BE2C (cell line): ENCODE results near the gene YTHDF1.

Experiments used
- DNase-seq: peaks from one replicate; pipeline ENCODE4 v3.0.0-alpha.2; 2020
- H3K27me3 ChIP-seq: fragments of 250-450 bp; sonication (Bioruptor Pico); 2 replicates; pipeline ENCODE4 v1.5.1; 2020; ENCODE audit warnings: mild to moderate bottlenecking
- H3K36me3 ChIP-seq: fragments of 250-450 bp; sonication (Bioruptor Pico); 2 replicates; pipeline ENCODE4 v1.5.1; 2020; ENCODE audit warnings: mild to moderate bottlenecking
- H3K4me1 ChIP-seq: fragments of 250-450 bp; sonication (Bioruptor Pico); 2 replicates; pipeline ENCODE4 v1.5.1; 2020
- H3K4me3 ChIP-seq: 2 replicates; pipeline ENCODE4 v1.5.1; 2011; ENCODE audit warnings: low read depth, low read length
- H3K9me3 ChIP-seq: fragments of 250-450 bp; sonication (Bioruptor Pico); 2 replicates; pipeline ENCODE4 v1.5.1; 2020
- TF ChIP-seq, protein P1 (sequence below): IDR thresholded peaks from 2 replicates; pipeline ENCODE4 v1.5.1; 2012; ENCODE audit warnings: mild to moderate bottlenecking, low read depth, low read length

YTHDF1 gene

DNA sequence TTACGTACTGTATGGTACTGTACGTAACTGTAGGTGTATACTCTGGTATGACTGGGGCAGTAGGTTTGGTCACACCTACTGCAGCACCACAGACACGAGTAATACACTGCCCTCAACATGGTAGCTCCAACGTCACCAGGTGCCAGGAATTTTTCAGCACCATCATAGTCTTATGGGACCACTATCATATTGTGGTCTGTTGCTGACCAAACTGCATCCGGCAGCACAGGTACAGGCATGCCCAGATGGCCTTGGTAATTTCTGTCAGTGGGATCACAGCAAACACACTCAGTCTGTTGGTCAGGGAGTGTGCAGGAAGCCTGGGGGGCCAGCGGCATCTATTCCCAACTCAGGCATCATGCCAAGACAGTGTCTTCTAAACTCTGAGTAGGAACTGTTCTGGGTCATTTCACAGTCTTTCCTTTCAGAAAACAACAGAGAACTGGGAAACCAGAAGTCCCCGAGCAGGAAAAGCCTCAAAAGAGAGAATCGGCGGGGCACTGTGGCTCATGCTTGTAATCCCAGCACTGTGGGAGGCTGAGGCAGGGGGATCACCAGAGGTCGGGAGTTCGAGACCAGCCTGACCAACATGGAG lies 5.8 kb downstream of the YTHDF1 start:
- Histone ChIP-seq H3K9me3 (no peaks in the 10 kb centered on the region), H3K4me1 (no peaks in the 10 kb centered on the region), H3K36me3 (peaks cover 92% of the 10 kb centered on the region), H3K27me3 (no peaks in the 10 kb centered on the region), H3K4me3 (no peak overlapping the region)
- TF ChIP-seq, protein P1, sequence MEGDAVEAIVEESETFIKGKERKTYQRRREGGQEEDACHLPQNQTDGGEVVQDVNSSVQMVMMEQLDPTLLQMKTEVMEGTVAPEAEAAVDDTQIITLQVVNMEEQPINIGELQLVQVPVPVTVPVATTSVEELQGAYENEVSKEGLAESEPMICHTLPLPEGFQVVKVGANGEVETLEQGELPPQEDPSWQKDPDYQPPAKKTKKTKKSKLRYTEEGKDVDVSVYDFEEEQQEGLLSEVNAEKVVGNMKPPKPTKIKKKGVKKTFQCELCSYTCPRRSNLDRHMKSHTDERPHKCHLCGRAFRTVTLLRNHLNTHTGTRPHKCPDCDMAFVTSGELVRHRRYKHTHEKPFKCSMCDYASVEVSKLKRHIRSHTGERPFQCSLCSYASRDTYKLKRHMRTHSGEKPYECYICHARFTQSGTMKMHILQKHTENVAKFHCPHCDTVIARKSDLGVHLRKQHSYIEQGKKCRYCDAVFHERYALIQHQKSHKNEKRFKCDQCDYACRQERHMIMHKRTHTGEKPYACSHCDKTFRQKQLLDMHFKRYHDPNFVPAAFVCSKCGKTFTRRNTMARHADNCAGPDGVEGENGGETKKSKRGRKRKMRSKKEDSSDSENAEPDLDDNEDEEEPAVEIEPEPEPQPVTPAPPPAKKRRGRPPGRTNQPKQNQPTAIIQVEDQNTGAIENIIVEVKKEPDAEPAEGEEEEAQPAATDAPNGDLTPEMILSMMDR: no peak
- no peak for DNase-seq

DNA sequence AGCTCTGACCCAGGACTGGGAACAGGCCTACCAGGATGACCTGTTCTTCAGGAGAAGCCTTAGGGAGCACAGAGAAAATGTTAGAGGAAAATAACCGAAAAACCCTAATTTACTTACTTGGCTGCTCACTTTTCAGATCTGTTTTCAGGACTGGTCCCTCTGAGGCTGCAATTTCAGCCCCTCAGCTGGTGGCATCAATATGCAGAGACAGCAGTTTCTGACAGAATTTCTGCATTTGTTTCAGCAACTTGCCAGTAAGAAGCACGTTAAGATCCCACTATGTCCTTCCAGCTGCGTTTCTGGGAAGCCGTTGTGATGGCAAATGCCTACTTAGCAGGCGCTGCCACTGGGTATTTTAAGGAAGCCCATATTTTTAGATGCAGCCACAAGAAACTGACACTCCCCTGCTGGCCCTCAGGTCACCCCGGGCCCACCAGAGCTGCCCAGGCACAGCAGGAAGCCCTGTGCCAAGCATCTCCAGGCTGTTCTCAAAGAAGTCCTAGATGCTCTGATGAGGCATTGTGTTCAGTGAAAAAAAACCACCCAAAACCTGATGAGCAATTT lies 7.5 kb downstream of the YTHDF1 start:
- H3K4me1 ChIP-seq: no peaks in the 10 kb centered on the region
- no peaks in the 10 kb centered on the region for H3K27me3 ChIP-seq
- H3K4me3 ChIP-seq: no peak overlapping the region
- peaks cover 93% of the 10 kb centered on the region for H3K36me3 ChIP-seq
- DNase-seq: no peak
- H3K9me3 ChIP-seq: no peaks in the 10 kb centered on the region
- TF ChIP-seq, protein P1: no peak

DNA sequence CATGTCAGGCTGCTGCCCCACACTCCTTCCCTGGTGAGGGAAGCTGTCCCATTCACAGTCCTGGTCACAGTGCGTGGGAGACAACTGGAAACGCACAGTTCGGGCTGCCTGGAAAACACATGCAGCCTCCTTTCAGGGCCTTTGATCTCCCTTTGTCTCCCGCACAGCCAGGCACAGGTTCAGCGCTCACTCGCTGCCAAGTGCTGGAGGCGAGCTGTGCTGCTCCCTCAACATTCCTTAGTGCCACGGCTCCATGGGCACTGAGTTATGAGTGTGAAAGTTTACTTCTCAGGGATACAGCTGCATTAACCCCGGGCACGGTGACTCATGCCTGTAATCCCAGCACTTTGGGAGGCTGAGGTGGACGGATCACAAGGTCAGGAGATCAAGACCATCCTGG lies 9.1 kb downstream of the YTHDF1 start:
- Histone ChIP-seq H3K36me3 (peaks cover 93% of the 10 kb centered on the region), H3K27me3 (no peaks in the 10 kb centered on the region), H3K9me3 (no peaks in the 10 kb centered on the region), H3K4me1 (no peaks in the 10 kb centered on the region), H3K4me3 (no peak overlapping the region)
- no peak for DNase-seq
- TF ChIP-seq, protein P1: no peak

DNA sequence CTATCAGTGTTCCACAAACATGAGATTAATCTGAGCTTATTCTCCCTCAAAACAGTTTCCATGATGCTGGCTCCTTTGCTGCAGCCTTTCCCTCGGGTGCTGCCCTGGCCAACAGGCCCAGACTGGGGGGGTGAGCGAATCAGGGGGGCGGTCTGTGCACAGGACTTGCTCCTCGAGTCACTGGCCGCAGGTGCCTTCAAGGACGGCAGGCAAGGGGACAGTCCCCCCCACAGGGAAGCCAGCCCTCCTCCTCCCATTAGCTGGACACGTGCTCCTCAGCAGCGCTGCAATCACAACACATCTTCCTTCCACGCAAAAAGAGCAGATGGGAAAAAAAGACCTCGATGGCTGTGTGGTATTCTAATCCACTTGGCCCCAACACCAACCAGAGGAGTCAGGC lies 10.0 kb downstream of the YTHDF1 start:
- Histone ChIP-seq H3K4me1 (no peaks in the 10 kb centered on the region), H3K4me3 (no peak overlapping the region), H3K9me3 (no peaks in the 10 kb centered on the region), H3K36me3 (peaks cover 92% of the 10 kb centered on the region), H3K27me3 (no peaks in the 10 kb centered on the region)
- DNase-seq: no peak
- TF ChIP-seq, protein P1: no peak

DNA sequence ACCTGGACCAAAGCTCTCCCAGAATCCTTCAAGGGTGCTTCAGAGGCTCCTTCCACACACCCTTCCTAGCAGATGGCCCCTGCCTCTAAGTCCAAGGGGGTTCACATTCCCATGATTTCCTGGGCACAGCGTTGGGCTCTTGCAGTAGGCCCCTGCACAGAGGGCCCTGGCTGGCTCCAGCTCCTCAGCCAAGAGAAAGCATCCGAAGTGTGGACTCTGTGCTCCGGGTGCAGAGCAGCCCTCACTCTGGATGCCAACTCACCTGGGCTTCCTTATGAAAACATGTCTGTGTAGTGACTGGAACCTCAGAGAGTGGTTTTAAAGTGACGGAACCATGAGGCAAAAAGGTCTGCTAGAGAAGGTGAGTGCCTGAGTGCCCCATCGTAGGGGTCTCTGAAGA lies 11.6 kb downstream of the YTHDF1 start:
- peaks cover 85% of the 10 kb centered on the region for H3K36me3 ChIP-seq
- no peak for DNase-seq
- H3K4me3 ChIP-seq: no peak overlapping the region
- no peaks in the 10 kb centered on the region for H3K4me1 ChIP-seq
- H3K27me3 ChIP-seq: no peaks in the 10 kb centered on the region
- H3K9me3 ChIP-seq: no peaks in the 10 kb centered on the region
- TF ChIP-seq, protein P1: no peak

DNA sequence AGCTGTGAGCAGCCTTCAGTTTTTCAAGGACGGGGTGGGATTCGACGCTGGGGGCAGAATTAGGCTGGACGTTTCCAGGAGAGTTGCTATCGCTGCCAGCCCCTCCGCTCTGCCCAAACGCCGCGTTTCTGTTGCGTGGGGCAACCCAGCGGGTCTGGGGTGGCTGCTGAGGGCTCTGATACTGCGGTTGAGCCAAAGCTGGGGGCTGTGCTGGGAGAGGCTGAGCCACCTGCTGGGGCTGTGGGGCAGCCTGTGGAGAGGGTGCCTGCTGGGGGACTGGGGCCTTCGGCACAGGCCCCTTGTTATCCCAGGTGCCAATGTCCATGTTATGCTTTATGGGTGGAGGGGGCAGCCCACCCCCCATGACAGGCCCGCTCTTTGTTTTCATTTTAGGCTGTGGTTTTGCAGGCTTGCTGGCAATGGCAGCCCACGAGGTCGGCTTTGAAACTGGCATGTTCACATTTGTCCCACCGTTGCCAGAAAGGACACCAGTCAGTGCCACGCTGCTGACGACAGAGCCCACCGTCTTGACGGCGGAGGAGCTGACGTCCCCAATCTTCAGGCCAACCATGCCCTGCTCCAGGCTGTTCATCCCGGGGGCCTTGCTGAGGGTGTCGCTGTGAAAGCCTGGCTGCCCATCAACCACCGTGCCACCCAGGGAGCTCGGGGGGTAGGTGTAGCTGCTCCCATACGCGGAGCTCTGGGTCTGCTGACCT lies 13.0 kb downstream of the YTHDF1 start:
- Histone ChIP-seq H3K36me3 (peaks cover 74% of the 10 kb centered on the region), H3K9me3 (no peaks in the 10 kb centered on the region), H3K4me1 (no peaks in the 10 kb centered on the region), H3K4me3 (no peak overlapping the region), H3K27me3 (no peaks in the 10 kb centered on the region)
- TF ChIP-seq, protein P1: no peak
- no peak for DNase-seq
